Inflammatory macrophage treated with lipopolysaccharide for 1 hour (primary cell): Measurements from ENCODE around the gene NPIPB4.
A peak's percentile ranks its signal among the peaks of the same experiment; 100 is the strongest.
"Not testable (repeated sequence)": the region's sequence is repeated elsewhere in the genome, so short reads cannot be mapped to it uniquely, and the experiment has no call there.

ENCODE experiments used
- DNase-seq, 2 donors: peaks; one replicate each; pipeline ENCODE4 v3.0.0-alpha.2; 2020 to 2022

The NPIPB4 gene

DNA sequence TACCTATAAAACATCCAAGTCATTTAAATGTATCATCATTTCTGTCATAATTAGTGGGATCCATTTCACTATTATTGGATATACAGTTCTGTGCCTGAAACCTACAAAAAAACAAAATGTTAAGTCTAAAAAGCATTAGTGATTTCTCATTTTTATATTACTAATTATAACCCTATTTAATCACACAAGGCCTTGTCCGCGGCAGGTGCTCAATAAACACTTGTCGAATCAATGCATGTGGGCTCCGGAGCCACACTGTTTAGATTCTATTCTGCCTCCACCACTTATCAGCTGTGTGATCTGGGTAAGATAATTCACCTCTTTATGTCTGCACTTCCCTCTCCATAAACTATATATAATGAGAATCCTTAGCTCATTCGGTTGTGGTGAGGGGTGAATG lies at the start of gene NPIPB4:
Gene NPIPB4, minus strand, starts transcription at position 101 of the 400 bp plus-strand sequence. CDS start 378 bp downstream, outside the sequence.
- DNase-seq = not testable (repeated sequence)

DNA sequence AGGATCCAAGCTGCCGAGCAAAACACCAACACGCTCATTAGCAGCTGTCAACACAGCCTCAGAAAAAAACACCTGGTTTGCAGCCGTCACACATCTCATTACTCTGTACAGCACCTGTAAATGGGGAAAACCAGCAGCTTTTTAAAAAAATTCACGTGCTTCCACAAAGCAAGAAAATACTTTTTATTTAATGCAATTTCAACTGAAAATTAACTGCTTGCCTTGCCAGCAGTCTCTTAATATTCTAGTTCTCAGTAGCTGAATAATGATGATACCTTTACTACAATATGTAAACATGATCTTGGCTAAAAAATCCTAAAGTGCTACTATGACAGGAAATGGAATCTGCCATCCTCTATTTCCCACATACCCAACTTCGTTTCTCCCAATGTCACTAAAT lies 41.4 kb upstream of the NPIPB4 start:
- DNase-seq = not testable (repeated sequence)

DNA sequence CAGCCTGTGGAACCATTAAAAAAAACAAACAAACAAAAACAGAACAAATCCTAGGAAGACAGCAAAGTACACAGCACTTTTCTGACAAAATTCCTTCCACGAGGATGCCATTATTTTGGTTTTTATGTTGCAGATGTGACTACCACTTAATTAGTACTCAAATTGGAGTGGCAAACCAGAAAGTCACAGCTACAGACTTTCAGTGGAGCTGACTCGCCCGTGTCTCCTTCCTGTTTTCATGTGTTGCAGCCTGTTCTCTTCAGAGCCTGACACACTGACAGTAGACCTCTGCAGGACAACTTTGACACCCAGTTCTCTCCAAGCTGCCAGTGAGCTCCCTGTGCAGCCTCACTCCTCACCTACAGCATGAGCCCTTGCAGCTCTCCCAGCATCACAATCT lies 24.4 kb upstream of the NPIPB4 start:
- peak in 1 of 2 donors; percentile 0 for DNase-seq

DNA sequence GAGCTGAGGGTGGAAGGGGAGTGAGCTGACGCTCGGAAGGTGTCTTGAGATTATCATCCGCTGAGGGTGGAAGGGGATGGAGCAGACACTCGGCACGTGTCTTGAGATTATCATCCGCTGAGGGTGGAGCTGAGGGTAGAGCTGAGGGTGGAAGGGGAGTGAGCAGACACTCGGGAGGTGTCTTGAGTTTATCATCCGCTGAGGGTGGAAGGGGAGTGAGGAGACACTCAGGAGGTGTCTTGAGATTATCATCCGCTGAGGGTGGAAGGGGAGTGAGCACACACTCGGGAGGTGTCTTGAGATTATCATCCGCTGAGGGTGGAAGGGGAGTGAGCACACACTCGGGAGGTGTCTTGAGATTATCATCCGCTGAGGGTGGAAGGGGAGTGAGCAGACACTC lies 20.4 kb downstream of the NPIPB4 start:
- DNase-seq = not testable (repeated sequence)

DNA sequence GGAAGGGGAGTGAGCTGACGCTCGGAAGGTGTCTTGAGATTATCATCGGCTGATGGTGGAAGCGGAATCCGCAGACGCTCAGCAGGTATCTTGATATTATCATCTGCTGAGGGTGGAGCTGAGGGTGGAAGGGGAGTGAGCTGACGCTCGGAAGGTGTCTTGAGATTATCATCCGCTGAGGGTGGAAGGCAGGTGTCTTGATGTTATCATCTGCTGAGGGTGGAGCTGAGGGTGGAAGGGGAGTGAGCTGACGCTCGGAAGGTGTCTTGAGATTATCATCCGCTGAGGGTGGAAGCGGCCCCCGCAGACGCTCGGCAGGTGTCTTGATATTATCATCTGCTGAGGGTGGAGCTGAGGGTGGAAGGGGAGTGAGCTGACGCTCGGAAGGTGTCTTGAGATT lies 21.2 kb downstream of the NPIPB4 start:
- not testable (repeated sequence) for DNase-seq

DNA sequence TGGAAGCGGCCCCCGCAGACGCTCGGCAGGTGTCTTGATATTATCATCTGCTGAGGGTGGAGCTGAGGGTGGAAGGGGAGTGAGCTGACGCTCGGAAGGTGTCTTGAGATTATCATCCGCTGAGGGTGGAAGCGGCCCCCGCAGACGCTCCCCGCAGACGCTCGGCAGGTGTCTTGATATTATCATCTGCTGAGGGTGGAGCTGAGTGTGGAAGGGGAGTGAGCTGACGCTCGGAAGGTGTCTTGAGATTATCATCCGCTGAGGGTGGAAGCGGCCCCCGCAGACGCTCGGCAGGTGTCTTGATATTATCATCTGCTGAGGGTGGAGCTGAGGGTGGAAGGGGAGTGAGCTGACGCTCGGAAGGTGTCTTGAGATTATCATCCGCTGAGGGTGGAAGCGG lies 21.8 kb downstream of the NPIPB4 start:
- DNase-seq = not testable (repeated sequence)

DNA sequence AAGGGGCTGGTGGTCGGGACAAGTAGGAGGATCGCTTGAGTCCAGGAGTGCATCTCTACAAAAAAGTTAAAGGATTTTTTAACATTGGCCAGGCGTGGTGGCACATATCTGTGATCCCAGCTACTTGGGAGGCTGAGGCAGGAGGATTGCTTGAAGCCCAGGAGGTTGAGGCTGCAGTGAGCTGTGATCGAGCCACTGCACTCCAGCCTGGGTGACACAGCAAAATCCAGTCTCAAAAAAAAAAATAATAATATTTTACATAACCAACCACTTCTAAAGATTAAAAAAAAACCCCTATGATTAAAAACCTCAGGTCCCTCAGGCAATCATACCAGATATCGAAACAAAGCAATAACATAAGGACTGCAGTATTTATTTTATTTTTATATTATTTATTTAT lies 23.3 kb downstream of the NPIPB4 start:
- DNase-seq = not testable (repeated sequence)

DNA sequence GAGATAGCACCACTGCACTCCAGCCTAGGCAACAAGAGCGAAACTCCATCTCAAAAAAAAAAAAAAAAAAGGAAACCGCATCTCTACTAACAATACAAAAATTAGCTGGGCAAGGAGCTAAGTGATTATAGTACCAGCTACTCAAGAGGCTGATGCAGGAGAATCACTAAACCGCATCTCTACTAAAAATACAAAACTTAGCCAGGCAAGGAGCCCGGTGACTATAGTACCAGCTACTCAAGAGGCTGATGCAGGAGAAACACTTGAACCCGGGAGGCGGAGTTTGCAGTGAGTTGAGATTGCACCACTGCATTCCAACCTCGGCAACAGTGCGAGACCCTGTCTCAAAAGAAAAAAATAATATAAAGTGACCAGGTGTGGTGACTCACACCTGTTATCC lies 27.6 kb downstream of the NPIPB4 start:
- not testable (repeated sequence) for DNase-seq

DNA sequence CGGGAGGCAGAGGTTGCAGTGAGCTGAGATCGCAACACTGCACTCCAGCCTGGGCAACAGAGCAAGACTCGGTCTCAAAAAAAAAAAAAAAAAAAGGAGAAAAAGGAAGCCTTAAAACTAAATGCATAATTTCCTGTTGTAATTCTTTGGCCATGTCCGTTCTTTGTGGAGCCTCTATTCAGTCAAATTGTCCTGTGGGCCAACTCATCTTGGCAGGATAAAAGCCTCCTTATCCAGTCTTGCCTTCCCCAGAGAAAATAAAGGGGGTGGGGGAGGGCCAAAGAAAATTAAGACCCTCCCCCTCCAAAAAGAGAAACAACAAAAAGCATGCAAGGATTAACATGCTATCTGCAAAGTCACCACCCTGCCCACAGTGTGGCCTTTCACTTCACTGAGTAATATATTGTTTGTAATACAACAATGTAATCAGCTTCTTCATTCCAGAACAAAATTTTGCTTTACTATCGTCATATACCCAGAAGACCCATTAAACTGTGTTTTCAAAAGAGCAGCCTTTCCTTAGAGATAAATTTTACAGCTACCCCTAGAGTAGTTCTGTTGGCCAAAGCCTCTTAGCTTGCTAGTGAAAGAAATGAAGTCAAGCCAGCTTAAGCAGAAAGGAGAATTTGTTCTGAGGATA lies 31.4 kb downstream of the NPIPB4 start:
- DNase-seq = not testable (repeated sequence)

DNA sequence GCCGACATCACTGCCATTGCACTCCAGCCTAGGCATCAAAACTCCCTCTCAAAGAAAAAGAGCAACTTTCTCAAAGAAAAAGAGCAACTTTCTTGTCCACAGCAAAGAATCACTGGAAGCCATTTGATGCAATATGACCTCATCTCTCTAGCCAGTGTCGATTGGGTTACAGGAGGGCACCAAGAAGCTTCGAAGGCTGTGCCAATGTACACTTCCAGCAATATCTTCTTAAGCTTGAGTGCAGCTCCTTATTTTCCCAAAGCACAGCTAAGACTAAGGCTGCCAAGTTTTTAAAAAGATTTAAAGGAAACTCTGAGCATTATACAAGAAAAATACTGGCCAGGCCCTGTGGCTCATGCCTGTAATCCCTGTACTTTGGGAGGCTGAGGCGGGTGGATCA lies 32.0 kb downstream of the NPIPB4 start:
- not testable (repeated sequence) for DNase-seq

DNA sequence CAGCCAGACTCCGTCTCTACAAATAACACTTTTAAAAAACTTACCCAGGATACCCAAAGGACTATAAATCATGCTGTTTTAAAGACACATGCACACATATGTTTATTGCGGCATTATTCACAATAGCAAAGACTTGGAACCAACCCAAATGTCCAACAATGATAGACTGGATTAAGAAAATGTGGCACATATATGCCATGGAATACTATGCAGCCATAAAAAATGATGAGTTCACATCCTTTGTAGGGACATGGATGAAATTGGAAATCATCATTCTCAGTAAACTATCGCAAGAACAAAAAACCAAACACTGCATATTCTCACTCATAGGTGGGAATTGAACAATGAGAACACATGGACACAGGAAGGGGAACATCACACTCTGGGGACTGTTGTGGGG lies 34.3 kb downstream of the NPIPB4 start:
- DNase-seq = not testable (repeated sequence)

DNA sequence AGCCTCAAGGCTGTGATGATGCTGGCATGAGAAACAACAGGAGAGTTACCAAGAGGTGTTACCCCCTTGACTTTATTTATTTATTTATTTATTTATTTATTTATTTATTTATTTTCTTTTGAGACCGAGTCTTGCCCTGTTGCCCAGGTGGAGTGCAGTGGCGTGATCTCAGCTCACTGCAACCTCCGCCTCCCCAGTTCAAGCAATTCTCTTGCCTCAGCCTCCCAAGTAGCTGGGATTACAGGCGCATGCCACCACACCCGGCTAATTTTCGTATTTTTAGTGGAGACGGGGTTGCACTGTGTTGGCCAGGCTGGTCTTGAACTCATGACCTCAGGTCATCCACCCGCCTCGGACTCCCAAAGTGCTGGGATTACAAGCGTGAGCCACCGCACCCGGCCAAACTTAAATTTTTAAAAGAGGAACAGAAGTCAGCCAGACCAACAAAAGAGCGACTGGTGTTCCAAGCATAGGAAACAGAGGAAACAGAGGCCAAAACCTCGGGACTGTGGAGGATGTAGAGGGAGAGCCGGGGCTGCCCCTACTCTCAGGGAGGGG lies 36.6 kb downstream of the NPIPB4 start:
- DNase-seq = not testable (repeated sequence)

DNA sequence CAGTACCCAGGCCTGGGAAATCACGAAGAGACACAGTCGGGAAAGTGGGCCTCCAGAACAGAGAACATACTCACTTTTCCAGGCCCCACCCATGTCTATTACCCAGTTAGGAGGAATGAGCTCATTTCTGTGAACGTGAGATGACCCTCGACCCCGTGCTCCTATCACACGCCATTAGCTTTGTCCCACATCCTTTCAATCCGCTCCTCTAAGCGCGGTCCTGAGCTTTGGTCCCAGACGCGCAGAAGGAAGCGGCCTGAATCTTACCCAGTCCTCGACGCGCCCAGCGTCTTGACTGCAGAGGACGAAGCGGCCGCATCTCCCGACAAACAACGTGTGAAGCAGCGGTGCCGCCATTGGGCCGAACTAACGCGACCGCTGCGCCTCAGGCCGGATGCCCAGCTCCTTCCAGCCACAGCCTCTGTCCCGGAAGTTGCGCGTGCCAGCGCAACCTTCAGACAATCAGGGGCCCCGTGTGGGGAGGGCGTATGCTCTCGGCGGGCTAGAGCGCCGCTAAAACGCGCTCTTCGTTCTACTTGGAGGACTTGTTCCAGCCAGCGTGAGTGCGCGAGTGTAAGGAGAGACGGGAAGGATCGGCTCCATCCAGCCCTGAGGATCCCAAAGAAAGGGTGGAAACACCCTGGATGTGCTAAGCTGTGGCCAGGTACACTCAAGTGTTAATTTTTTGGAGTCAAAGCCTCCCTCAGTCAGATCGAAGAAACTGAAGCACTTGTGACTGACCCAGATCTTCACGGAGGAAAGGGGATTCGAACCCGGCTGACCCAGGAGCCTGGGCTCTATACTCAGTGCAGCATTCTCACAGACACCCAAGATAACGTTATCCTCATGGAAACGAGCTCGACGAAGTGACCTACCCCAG lies 37.3 kb downstream of the NPIPB4 start:
- DNase-seq = peak; percentile 27 to 47

DNA sequence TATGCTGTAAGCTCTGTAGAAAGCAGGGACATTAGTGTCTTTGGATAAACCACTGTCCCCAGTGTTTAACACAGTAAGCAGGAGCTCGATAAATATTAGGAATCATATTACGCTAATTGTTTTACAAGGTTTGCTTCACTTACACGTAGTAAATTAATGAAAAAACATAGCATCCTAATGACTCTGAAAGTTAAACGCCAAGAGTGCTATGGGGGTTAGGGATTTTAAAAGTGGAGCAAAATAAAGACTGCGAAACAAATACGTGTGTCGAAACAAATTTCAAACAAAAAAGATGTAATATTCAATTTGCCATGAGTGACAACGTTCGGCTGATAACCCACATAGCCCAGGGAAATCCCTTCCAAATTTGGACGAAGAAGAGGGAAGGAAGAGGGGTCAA lies 37.9 kb downstream of the NPIPB4 start:
- DNase-seq = not testable (repeated sequence)

DNA sequence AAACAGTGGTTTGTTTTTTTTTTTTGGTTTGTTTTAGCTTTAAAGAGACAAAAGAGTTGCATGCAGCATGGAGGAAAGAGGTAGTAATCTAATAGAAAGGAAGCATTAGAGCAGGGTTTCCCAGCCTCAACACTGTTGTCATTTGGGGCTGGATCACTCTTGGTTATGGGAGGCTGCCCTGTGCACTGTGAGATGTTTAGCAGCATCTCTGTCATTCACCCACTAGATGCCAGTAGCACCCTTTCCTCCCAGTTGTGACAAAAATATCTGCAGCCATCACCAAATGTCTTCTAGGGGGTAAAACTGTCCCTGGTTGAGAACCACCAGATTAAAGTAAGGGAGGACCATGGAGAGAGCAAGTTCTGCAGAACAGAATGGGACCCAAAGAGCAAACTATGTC lies 40.5 kb downstream of the NPIPB4 start:
- DNase-seq = not testable (repeated sequence)

DNA sequence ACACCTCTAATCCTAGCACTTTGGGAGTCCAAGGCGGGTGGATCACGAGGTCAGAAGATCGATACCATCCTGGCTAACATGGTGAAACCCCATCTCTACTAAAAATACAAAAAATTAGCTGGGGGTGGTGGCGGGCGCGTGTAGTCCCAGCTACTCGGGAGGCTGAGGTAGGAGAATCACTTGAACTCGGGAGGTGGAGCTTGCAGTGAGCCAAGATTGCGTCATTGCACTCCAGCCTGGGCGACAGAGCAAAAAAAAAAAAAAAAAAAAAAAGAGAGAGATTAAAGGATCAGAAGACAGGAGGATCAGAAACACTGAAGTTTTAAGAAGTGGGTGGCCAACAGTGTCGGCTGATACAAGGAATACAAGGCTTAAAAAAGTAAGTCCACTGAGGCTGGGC lies 41.9 kb downstream of the NPIPB4 start:
- DNase-seq = not testable (repeated sequence)

DNA sequence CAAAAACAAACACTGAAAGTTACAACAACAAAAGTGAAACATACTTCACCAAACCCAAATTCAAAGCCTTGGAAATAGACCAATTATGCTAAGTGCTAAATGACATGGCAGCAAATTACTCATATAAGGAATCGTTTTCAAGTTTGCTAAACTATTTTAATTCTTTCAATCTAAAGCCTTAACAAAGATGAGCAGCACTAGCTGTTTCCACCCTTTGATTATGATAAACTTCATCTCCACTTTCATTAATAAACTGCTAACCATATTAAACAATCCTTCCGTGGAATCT lies 55.2 kb downstream of the NPIPB4 start:
- DNase-seq = not testable (repeated sequence)

DNA sequence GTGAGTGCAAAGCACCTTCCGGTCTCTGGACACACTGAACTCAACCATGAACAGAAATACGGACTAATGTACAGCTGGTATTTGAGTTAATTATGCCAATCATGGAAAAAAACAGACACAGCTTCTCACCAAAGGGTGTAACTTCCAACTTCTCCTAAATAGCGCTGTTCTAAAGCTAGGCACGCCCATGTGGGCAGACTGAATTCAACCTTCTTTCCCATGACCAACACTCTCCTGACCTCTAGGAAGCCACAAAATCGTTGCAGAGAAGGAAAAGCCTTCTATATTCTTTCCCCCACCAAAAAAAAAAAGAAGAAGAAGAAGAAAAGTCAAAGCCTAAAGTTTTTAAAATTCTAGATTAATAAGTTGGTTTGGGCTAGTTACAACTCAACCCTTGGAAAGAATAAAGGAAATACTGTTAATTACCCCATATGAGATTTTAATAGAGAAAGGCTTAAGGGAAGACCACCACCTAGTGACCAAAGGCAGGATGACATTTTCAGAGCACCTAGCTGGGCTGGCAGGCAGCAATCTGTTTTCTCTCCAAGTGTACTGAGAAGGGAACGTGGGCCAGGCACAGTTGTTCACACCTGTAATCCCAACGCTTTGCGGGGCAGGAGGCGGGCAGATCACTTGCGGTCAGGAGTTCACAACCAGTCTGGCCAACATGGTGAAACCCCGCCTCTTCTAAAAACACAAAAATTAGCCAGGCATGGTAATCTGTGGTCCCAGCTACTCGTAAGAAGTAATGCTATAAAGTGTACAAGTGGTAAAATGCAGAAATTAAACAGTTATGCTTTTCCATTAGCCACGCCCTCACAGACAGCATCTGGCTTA lies 55.8 kb downstream of the NPIPB4 start:
- peak; percentile 22 to 62 for DNase-seq

DNA sequence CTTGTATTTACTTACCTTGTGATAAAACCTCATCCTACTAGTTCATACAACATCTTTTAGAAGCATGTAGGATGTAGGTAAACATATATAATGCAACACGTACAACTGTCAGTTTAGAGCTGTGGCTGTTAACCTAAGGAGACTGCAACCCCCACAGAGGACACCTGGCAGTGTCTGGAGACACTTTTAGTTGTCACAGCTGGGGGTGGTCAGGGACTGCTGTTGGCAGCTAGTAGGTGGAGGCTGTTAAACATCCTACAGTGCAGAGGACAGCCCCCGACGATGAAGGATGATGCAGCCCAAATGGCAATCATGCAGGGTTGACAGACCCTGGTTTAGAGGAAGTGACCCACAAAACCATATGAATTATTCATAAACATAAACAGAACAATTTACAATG lies 59.0 kb downstream of the NPIPB4 start:
- DNase-seq = not testable (repeated sequence)

DNA sequence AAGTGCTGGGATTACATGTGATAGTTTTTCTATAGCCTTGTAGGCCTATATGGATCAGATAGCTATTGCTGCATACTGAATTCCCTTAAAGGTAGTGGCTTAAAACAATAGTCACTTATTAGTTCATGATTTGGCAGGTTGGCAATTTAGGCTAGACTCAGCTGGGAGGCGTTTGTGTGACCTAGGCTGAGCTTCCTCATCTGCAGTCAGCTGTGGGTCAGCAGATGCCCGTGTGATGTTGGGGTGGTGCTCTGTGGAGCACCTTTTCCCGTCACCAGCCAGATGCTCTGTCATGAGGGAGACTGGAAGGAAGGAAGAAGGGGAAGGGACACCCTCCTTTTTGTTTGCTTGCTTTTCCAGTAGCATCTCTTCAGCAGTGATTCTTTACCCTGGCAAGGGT lies 64.2 kb downstream of the NPIPB4 start:
- DNase-seq = not testable (repeated sequence)

DNA sequence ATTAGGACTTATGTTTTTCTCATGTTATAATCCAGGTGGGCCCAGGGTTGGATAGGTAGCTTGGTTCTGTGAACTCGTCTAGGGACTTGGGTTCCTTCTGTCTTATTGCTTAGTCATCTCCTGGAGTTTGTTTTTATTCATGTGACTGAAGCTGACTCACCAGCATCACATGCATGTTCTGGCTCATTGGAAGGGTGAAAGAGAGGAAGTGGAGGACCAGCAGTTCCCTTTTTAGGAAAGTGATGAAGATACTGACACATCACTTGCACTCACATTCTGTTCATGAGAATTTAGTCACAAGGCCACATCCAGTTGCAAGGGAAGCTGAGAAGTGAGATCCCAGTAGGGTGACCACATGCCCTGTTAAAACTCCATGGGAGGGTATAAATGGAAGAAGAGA lies 67.0 kb downstream of the NPIPB4 start:
- not testable (repeated sequence) for DNase-seq
